Muscle of arm (tissue), 12 donors: ENCODE data around the gene DMBT1. TPM values are rescaled to one million over a fixed set of nuclear protein-coding genes. Genes with fewer than 3 reads are reported as not detected.

ENCODE experiments used
- DNase-seq: peaks from one replicate; pipeline ENCODE4 v3.0.0-alpha.2; 2013
- polyA plus RNA-seq, 12 donors: library from polyadenylated mRNA; unstranded; fragments of 120-200 nt; gene quantifications; one replicate each; pipeline ENCODE4 v1.2.1, GENCODE V29; 2013; ENCODE audit not compliant: insufficient read length in 12 of 12

DMBT1 gene
- polyA plus RNA-seq, 12 donors = 0.01 to 1.6 TPM; not detected in 10

- DNase-seq = no peak
Observed at GRCh38 chr10:122548407-122549085, 12.0 kb upstream of the DMBT1 start.

- no peak for DNase-seq
Observed at GRCh38 chr10:122549636-122550035, 10.9 kb upstream of the DMBT1 start.

- no peak for DNase-seq
Observed at GRCh38 chr10:122550427-122550826, 10.1 kb upstream of the DMBT1 start.

- DNase-seq = no peak
Observed at GRCh38 chr10:122550983-122551382, 9.6 kb upstream of the DMBT1 start.

GRCh38 chr10:122551450-122551849 lies 9.1 kb upstream of the DMBT1 start:
- no peak for DNase-seq

GRCh38 chr10:122553341-122553740 lies 7.2 kb upstream of the DMBT1 start:
- no peak for DNase-seq

- DNase-seq = no peak
Observed at GRCh38 chr10:122554131-122555036, 6.2 kb upstream of the DMBT1 start.

GRCh38 chr10:122555442-122555841 lies 5.1 kb upstream of the DMBT1 start:
- DNase-seq = no peak

GRCh38 chr10:122557516-122557915 lies 3.0 kb upstream of the DMBT1 start:
- DNase-seq = no peak

GRCh38 chr10:122558452-122558851 lies 2.1 kb upstream of the DMBT1 start:
- no peak for DNase-seq

GRCh38 chr10:122559228-122559627 lies 1.3 kb upstream of the DMBT1 start:
- DNase-seq = no peak

GRCh38 chr10:122561212-122561611 lies 658 bp downstream of the DMBT1 start:
- DNase-seq = no peak

- DNase-seq = no peak
Observed at GRCh38 chr10:122561792-122562191, 1.2 kb downstream of the DMBT1 start.

- DNase-seq = no peak
Observed at GRCh38 chr10:122564980-122565379, 4.4 kb downstream of the DMBT1 start.

GRCh38 chr10:122565766-122566206 lies 5.2 kb downstream of the DMBT1 start:
- peak; percentile 89 for DNase-seq

GRCh38 chr10:122566632-122567031 lies 6.1 kb downstream of the DMBT1 start:
- DNase-seq = no peak

- DNase-seq = no peak
Observed at GRCh38 chr10:122567056-122567660, 6.6 kb downstream of the DMBT1 start.

GRCh38 chr10:122568551-122568950 lies 8.0 kb downstream of the DMBT1 start:
- DNase-seq = no peak

GRCh38 chr10:122570920-122571319 lies 10.4 kb downstream of the DMBT1 start:
- DNase-seq = no peak

- DNase-seq = no peak
Observed at GRCh38 chr10:122571892-122572291, 11.3 kb downstream of the DMBT1 start.

GRCh38 chr10:122575776-122576175 lies 15.2 kb downstream of the DMBT1 start:
- no peak for DNase-seq

- no peak for DNase-seq
Observed at GRCh38 chr10:122576291-122576690, 15.7 kb downstream of the DMBT1 start.
